Astrocyte of the cerebellum (primary cell): Measurements from ENCODE around the gene TCIRG1.
A peak's percentile ranks its signal among the peaks of the same experiment; 100 is the strongest.

Experiments
- DNase-seq: peaks from one replicate; pipeline ENCODE4 v3.0.0-alpha.2; 2011; ENCODE audit warnings: low read depth
- H3K4me3 ChIP-seq: 2 replicates; pipeline ENCODE4 v1.5.1; 2011; ENCODE audit warnings: mild to moderate bottlenecking, low read depth, low read length, moderate library complexity
- in situ Hi-C: cut with HindIII; loops from 2 replicates; pipeline ENCODE4 v1.10.0; 2017; ENCODE audit warnings: low sequenced_read_pairs
- TF ChIP-seq, protein P1 (sequence below): IDR thresholded peaks from 2 replicates; pipeline ENCODE4 v1.5.1; 2012; ENCODE audit warnings: low read length, low read depth, moderate library complexity, mild to moderate bottlenecking; ENCODE audit errors: missing control alignments

TCIRG1 gene

DNA sequence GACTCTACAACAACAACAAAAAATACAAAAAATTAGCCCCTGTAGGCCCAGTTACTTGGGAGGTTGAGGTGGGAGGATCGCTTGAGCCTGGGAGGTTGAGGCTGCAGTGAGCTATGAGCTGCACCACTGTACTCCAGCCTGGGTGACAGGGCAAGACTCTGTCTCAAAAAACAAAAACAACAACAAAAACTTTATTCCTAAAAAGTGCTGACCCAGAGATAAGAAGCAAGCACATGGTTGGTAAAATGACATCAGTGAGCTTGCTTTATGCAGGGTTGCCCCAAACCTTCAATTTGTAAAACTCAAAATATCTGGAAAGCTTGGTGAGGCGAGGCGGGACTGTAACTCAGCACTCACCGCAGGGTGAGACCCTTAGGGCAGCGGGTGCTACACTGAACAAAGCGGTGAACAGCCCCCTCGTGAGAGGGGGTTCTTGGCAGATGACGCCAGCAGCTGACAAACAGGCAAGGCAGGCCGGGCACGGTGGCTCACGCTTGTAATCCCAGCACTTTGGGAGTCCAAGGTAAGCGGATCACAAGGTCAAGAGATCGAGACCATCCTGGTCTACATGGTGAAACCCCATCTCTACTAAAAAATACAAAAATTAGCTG is 3.5 kb upstream of the TCIRG1 start:
- no peak overlapping the region for H3K4me3 ChIP-seq
- TF ChIP-seq, protein P1, sequence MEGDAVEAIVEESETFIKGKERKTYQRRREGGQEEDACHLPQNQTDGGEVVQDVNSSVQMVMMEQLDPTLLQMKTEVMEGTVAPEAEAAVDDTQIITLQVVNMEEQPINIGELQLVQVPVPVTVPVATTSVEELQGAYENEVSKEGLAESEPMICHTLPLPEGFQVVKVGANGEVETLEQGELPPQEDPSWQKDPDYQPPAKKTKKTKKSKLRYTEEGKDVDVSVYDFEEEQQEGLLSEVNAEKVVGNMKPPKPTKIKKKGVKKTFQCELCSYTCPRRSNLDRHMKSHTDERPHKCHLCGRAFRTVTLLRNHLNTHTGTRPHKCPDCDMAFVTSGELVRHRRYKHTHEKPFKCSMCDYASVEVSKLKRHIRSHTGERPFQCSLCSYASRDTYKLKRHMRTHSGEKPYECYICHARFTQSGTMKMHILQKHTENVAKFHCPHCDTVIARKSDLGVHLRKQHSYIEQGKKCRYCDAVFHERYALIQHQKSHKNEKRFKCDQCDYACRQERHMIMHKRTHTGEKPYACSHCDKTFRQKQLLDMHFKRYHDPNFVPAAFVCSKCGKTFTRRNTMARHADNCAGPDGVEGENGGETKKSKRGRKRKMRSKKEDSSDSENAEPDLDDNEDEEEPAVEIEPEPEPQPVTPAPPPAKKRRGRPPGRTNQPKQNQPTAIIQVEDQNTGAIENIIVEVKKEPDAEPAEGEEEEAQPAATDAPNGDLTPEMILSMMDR, result no peak
- in situ Hi-C loops, result no loop called here
- no peak for DNase-seq

DNA sequence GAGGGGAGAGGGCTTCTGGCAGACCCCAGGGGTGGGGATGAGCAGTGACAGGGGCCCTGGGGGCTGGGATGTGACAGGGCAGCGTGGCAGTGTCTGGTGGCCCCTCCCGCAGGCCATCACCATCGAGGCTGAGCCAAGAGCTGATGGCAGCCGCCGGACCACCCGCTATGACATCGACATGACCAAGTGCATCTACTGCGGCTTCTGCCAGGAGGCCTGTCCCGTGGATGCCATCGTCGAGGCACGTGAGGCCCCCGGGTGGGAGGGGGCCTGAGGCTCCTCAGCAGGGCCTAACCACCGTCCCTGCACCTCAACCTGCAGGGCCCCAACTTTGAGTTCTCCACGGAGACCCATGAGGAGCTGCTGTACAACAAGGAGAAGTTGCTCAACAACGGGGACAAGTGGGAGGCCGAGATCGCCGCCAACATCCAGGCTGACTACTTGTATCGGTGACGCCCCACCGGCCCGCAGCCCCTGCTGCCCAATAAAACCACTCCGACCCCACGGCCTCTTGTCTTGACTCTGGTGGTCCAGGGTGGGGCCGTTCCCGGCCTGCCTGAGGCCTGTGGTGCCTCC is 2.6 kb upstream of the TCIRG1 start:
- H3K4me3 ChIP-seq, result no peak overlapping the region
- in situ Hi-C loops, result no loop called here
- TF ChIP-seq, protein P1, result no peak
- DNase-seq, result no peak

DNA sequence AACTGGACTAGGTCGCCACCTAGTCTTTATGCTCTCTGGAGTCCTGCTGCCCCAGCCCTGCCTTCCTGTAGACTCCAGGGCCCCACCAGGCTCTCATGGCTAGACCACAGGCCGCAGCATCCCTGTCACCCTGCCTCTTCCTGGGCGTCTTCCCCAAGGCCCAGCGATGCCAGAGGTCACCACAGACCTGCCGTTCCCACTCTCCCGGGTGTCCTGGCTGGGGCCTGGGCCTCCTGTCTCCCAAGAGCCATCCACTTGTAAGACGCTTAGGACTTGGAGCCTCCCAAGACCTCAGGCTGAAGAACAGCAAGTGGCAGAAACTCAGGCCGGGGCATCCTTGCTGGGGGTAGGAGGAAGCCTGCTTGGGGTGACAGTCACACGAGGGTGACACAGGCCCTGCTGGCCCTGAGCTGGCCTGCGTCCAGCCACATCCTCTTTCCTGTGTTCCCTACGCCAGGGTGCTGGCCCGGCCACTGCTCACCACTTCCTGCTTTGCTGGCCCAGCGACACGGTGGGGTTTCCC is 2.0 kb upstream of the TCIRG1 start:
- in situ Hi-C loops, result no loop called here
- TF ChIP-seq, protein P1, result no peak
- DNase-seq, result no peak
- no peak overlapping the region for H3K4me3 ChIP-seq

DNA sequence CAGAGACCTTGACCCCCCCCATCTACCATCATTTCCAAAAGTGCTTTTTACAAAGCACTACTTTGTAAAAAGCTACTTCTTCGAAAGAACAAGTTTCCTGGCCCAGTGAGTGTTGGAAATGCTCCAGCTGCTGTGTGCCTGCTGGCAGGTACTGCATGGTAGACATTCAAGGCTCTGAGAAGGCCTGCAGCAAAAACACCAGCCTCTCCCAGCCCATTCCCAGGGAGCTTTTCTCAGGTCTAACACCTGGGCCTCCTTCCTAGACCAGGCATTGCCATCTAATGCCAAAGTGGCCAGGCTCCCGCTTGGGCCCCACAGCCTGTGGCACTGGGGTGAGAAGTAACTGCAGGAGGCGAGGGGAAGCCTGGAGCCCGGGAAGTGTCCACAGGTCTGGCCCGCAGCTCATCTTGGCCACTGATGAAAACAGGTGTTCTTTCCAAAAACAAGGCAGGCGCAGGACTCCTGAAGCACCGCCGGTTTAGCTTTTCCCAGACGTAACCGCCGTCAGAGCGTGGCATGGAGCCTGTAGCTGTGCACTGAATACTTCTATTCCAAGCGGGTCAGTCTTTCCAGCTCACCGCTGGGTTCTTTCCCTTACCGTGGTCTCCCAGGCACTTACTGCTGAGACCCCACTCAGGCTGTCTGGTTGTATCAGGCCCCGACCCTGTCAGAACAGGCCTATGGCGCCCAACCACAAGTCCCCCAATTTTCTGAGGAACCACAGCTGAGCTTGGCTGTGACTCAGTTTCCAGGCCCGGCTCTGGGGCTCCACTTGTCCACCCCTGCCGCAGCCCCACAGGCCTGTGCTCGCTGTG is 1.2 kb upstream of the TCIRG1 start:
- in situ Hi-C loops, result no loop called here
- no peak overlapping the region for H3K4me3 ChIP-seq
- no peak for DNase-seq
- TF ChIP-seq, protein P1, result no peak

DNA sequence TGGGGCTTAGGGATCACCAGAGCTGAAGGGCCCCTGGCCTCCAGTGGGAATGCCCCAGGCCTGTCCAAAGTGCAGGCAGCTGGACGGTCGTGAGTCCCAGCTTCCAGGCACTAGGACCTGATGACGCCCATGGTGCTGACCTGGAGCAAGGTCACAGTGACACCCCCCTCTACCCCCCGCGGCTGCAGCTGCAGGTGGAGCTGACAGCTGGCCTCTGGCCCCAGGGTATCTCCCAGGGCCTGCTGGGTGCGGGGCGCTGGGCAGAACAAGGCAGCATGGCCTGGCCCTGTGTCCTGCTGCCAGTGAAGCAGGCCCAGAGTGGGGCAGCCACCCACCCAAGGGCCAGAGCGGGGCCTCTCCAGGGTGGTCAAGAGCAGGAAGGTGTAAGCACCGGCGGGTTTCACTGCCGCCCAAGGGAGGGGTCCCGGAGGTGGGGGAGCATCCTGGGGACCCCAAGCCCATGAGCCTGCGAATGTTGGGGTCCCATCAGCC is 553 bp upstream of the TCIRG1 start:
- in situ Hi-C loops, result no loop called here
- no peak for DNase-seq
- peak overlapping the region; percentile 57 for H3K4me3 ChIP-seq
- TF ChIP-seq, protein P1, result no peak

DNA sequence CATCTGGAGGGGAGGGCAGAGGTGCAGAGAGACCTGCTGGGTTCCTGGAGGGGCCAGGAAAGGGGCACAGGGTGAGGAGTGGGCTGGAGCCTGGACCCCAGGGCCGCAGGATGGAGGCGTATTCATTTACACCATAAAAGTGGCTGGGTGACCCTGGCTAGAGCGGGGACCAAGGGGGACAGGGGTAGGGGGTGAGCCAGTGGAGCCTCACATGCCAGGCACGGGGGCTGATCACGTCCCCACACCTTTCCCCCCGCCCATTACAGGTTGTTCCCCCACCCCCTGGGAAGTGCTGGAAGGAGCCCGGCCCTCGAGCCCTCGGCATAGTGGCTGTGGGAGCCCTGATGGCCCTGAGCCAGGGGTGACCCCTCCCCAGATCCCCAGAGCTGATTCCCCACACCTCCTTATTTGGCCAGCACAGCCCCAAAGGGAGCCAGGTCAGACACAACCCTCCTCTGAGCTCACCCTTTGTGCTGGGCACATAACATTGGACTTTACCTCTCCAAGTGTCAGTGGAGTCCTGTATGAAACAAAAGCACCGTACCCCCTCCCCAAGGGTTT is 781 bp downstream of the TCIRG1 start:
- peak overlapping the region; percentile 57 for H3K4me3 ChIP-seq
- DNase-seq, result no peak
- TF ChIP-seq, protein P1, result no peak
- in situ Hi-C loops, result no loop called here
